ENCODE results near the gene CAMK1. TPM values are rescaled to one million over a fixed set of nuclear protein-coding genes. Genes with fewer than 3 reads are reported as not detected.

Gene CAMK1
- total RNA-seq, 2 donors from 2014 or later: 16.4 to 40.2 TPM

GRCh38 chr3:9731206-9732079, 38.3 kb downstream of the CAMK1 start, which contains the start of gene BRPF1:
BRPF1 (plus strand) TSS chr3:9731735; CDS start chr3:9734141, 2,406 bp downstream.
- peak in 1 of 2 donors; percentile 23 for TF ChIP-seq CTCF (IDR thresholded peaks at IDR 0.05)
- H3K4me3 ChIP-seq: peak within 1 kb of the TSS; percentile 93 to 100
- peak within 1 kb of the TSS; percentile 93 to 96 for H3K27ac ChIP-seq
- H3K4me1 ChIP-seq: peaks cover 0 to 25% of the 10 kb centered on the region in 2 donors
- H3K36me3 ChIP-seq: peaks cover 13% of the 10 kb centered on the region
- DNase-seq (ENCODE audit: low spot score): peak; percentile 99
- H3K27me3 ChIP-seq: no peaks in the 10 kb centered on the region
- H3K9me3 ChIP-seq: no peaks in the 10 kb centered on the region

DNA sequence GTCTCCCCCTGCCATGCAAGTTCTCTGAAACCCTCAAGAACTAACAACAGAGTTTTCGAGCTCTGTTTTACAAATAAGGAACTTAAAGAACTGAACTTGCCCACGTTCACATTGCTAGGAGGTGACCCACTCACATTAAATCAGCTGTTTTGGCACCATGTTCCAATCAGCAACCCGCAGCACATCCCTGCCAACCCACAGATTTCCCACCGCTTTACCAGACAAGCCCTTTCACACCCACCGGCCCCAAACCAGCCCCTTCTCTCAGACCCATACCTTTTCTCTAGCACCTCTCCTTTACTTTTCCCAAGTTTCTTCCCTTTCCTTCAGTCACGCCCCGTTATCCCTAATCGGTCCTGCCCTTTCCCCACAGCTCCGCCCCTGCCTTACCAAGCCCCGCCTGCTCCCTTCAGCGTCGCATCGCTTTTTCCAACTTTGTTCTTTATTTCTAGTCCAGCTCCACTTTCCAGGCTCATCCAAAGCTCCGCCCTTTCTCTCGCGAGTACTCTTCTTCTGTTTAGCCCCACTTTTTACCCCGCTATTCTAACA, 39.0 kb downstream of the CAMK1 start:
- TF ChIP-seq CTCF (IDR thresholded peaks at IDR 0.05): no peak
- peak overlapping the region; percentile 93 to 100 for H3K4me3 ChIP-seq
- DNase-seq (ENCODE audit: low spot score): no peak

DNA sequence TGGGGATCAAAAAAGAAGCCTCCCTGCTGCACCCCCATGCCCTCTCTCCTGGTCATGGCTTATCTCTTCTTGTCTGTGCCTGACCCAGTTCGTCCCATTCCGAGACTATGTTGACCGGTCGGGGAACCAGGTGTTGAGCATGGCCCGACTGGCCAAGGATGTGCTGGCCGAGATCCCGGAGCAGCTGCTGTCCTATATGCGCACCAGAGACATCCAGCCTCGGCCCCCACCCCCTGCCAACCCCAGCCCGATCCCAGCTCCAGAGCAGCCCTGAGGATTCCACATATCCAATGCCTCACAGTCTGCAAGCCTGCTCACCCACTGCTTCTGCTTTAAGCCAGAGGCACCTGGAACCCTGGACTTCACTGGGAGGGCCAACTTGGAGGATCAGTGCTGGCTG, 40.3 kb downstream of the CAMK1 start:
- no peak for TF ChIP-seq CTCF (IDR thresholded peaks at IDR 0.05)

More for the DNA sequence above, 39.0 kb downstream of the CAMK1 start:
- Histone ChIP-seq H3K9me3 (no peaks in the 10 kb centered on the region), H3K36me3 (peaks cover 13% of the 10 kb centered on the region), H3K27me3 (no peaks in the 10 kb centered on the region), H3K27ac (peak overlapping the region; percentile 93 to 96), H3K4me1 (peaks cover 0 to 21% of the 10 kb centered on the region in 2 donors)

GRCh38 chr3:9727743-9728142, 42.0 kb downstream of the CAMK1 start:
- H3K4me1 ChIP-seq: peaks cover 0 to 13% of the 10 kb centered on the region in 2 donors
- no peak for TF ChIP-seq CTCF (IDR thresholded peaks at IDR 0.05)
- H3K9me3 ChIP-seq: no peaks in the 10 kb centered on the region
- DNase-seq (ENCODE audit: low spot score): no peak
- H3K27me3 ChIP-seq: no peaks in the 10 kb centered on the region
- no peaks in the 10 kb centered on the region for H3K36me3 ChIP-seq
- H3K27ac ChIP-seq: no peak overlapping the region
- H3K4me3 ChIP-seq: no peak overlapping the region

More for the DNA sequence above, 40.3 kb downstream of the CAMK1 start:
- Histone ChIP-seq H3K36me3 (peaks cover 3% of the 10 kb centered on the region), H3K4me1 (peaks cover 0 to 21% of the 10 kb centered on the region in 2 donors), H3K4me3 (no peak overlapping the region), H3K9me3 (no peaks in the 10 kb centered on the region), H3K27me3 (no peaks in the 10 kb centered on the region), H3K27ac (no peak overlapping the region)
- no peak for DNase-seq (ENCODE audit: low spot score)

GRCh38 chr3:9727041-9727595, 42.6 kb downstream of the CAMK1 start:
- peak in 1 of 2 donors; percentile 43 for TF ChIP-seq CTCF (IDR thresholded peaks at IDR 0.05)
- Histone ChIP-seq H3K36me3 (no peaks in the 10 kb centered on the region), H3K27ac (no peak overlapping the region), H3K27me3 (no peaks in the 10 kb centered on the region), H3K4me1 (peaks cover 0 to 7% of the 10 kb centered on the region in 2 donors), H3K4me3 (no peak overlapping the region), H3K9me3 (no peaks in the 10 kb centered on the region)
- no peak for DNase-seq (ENCODE audit: low spot score)

All from right atrium auricular region (tissue), 2 donors.